T47D (cell line): ENCODE data around the gene ZNF521.

Experiments
- DNase-seq, 2 experiments: peaks; one replicate each; pipeline versions ENCODE4 v3.0.0 to v3.0.0-alpha.2; 2011 to 2012; ENCODE audit warnings: low read depth in 1 of 2, low spot score in 1 of 2
- JUND ChIP-seq: IDR thresholded peaks from 2 replicates; pipeline ENCODE4 v1.6.1; 2012; ENCODE audit warnings: low read depth
- in situ Hi-C: cut with HindIII; loops from 2 replicates; pipeline ENCODE4 v1.10.0; 2016; ENCODE audit warnings: low sequenced_read_pairs, low pct_unique_long_range_greater_than_20kb

Gene ZNF521

DNA sequence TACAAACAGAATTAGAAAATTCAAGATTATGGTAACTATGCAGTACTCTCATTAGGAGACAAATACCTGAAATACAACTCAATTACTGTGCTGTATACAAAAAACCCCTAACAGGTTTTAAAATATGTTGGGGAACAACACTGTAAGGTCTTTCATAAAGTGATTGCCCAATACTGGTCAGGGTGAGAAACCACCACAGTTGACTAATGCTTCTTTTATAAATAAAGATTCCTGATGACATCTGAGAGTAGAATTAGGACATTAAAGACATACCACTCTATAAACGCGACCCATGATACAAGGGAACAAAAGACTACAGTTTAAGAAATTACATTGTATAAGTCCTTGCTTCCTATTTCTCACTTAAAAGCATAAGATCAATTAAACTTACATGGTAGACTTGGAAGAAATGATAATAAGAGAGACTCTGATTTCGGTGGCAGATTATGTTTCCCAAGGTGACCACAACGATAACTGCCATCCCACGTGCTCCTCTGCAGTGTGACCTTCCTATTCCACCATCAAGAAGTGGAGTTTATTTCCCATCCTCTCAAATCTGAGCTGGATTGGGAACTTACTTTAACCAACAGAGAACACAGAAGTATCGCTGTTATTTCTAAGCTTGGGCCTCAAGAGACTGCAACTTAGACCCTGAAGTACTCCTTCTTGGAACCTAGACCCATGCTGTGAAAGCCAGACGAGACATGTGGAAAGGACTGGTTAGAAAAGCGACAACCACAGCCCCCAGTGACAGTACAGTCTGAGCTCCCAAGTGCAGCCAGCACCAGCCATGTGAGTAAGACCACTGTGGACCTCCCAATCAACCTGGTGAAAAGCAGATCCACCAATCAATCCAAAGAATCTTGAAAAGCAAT lies 52.3 kb downstream of the ZNF521 start:
- in situ Hi-C loops: no loop called here
- no peak for DNase-seq
- TF ChIP-seq JUND: no peak

DNA sequence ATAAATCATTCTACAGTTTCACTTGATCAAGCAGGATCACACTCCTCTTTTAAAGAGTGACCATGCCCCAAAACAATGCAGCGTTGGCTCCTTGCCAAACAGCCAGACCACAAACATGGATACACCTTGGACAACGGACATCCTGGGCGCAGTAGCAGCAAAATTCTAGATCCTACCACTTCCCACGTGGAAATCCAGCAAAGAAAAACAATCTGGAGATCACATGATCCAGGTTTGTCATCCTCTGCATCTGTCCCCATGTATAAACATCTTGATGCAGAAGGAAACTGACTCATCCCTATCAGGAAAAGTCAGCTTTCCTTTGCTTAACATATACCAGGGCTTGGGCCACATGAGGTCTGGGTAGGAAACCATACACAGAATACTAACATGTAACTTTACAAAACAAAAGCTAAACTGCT lies 53.1 kb downstream of the ZNF521 start:
- in situ Hi-C loops: no loop called here
- TF ChIP-seq JUND: no peak
- DNase-seq: peak in 1 of 2 experiments; percentile 1

DNA sequence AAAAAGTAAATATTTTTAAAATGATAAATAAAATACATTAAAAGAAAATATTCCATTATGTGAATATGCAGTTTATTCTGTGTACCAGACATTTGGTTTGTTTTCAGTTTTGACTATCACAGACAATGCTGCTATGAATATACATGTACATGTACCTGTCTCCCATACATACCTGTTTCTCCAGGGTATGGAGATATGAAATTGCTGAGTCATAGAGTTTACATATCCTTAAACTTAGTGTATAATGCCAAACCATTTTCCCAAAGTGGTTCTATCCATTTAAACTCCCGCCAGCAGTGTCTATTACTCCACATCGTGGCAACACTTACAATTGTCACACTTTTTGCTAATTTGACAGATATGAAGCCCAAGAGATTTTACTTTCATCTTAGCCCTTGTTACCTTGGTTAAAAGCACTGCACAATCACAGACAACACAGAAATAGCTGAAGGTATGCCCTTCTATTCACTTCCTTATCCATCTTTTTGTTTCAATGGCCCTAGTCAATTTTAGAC lies 56.3 kb downstream of the ZNF521 start:
- DNase-seq: no peak
- in situ Hi-C loops: no loop called here
- TF ChIP-seq JUND: no peak

DNA sequence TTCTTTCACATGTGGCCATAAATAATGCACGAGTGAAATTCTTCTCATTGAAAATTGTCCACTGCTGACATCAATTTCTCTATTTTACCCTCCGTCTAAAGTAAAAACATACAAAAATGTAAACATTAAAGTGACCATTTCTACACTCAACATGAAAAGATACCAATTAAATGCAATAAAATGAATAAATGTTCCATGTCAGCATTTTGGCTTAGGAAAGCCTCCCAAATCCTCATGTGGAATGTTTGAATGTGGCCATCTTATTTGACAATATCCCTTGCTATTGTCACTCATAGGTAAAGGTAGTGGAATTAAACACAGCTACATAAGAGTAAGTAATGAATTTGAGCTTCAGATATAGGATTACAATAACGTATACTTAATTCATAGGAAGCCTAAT lies 60.8 kb downstream of the ZNF521 start:
- DNase-seq: no peak
- no peak for TF ChIP-seq JUND
- in situ Hi-C loops: no loop called here

DNA sequence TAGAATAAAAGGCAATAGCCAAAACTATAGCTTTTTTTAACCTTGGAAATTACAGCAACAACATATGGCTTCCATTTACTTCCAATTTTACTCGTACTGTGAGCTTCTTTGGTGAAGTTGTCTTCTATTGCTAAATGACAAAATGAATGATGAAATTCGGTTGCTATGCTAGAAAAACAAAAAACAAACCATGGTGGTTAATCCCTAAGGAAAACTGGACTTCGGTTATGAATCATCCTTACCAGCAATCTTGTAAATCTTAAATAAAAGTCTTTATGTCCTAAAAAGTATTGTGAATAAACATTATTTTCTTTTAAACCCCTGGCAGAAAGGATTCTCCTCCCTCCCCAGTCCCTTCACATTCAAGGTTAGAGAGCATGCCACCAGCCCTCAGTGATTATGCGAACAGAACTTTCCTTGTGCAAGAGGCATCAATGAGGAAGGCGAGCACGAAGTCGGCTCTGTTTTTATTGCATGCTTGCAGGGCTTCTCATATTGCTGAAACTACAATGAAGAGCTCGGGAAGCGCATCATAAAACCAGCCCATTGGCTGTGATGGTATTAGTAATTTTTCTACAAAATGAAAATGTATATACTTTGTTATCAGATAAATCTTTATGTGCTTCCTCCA lies 62.9 kb downstream of the ZNF521 start:
- DNase-seq: no peak
- in situ Hi-C loops: no loop called here
- no peak for TF ChIP-seq JUND

DNA sequence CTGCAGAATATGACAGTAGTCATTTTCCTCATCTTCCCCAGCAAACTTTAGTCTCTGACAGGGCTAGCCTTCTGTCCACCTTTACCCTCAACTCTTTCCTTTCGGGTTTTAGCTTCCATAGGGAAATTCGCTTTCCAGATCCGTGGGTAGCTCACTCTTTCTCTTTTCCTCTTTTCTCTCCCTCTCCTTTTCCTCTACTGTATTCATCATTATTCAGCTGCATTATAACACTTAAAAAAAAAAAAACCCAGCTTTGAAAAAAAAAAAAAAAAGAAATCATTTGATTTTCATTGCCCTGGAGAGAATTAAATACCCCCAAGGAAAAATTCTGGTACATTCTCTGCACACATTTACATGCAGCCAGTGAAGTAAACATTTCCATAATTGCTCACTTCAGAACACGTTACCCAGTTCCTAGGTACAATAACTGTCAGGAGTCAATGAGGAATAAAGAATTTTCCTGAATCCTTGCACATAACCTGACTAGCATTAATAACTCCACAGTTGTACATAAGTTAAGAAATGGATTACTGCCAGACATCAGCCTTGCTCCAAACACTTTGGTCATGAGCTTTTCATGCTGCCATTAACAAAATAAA lies 63.5 kb downstream of the ZNF521 start:
- in situ Hi-C loops: no loop called here
- DNase-seq: no peak
- no peak for TF ChIP-seq JUND

DNA sequence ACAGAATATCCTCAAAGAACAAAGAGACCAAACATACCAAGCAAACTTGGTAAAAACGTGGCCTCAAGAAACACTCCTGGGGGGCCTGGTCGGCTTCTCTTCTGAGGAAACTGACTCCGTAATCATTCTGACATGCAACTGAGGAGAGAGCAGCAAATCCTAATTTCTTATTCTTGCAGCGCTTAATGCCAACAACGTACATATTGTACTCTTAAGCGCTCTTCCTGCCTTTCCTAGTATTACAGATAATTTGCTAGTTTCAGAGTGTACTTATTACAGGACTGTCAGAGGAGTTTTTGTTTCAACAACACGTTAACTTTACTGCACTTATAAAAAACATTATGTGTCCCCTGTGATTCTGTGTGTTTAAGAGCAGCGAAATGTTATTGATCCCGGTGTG lies 64.9 kb downstream of the ZNF521 start:
- no peak for DNase-seq
- in situ Hi-C loops: no loop called here
- TF ChIP-seq JUND: no peak

DNA sequence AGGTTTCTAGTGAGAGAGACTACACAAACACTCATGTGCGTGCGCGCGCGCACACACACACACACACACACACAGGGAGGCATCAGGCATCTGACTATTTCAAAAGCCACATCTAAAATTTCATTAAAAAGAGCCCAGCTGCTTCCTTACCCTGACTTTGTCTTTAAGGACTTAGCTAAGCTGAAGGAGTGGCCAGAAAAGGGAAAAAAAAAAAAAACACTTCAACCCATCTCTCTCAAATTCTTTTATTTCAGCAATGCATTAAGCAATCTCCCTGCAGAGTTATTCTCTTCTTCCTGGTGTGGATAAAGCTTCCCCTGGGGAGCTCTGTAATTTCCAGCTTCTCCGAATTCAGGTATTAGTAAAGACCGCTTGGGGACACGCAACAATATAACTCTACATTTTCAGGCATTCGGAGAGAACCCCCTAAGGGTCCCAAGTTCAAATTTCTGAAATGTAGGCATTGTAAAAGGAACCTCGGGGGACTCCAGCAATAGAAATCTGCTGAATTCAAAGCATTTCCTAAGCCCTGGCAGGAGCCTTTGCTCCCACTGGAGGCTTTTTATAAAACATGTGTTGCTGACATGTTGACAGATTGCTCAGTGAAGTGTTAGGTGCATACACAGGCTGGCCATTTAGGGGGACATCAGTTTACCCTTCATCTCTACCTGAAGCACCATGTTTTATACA lies 67.0 kb downstream of the ZNF521 start:
- in situ Hi-C loops: no loop called here
- TF ChIP-seq JUND: no peak
- DNase-seq: no peak

DNA sequence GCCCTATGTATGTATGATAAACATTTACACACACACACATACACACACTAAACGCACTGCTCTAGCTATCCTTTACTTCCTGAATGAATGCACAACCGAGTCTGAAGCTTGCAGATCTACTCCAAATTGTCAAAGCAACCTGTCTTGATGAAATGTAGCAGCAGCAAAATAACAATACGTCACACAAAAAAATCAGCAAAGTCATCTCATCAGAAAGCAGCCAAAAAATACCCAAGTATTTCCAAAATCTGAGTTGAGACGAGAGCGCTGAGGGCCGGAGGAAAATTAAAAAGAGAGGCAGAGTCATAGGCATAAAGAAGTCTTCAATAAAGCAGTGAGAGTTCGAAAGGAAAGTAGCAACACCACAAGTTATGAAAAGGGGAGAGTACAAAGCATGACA lies 67.7 kb downstream of the ZNF521 start:
- in situ Hi-C loops: no loop called here
- TF ChIP-seq JUND: no peak
- no peak for DNase-seq

DNA sequence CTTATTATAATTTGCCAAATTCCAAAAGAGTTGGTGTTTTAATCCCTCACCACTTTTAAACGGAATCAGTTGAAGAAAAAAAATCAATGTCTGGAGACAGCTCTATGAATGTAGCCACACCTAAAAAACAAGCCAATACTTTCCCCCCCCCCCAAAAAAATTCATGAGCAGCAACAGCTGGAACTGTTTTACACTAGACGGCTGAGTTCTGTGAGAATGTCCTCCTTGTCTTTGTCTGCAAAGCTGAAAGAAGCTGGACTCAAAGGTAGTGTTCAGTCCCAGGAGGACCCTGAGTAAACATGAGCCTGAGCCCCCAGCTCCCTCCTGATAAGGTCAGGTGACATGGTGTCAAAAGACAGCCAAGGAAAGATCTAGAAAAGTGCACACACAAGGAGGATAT lies 68.2 kb downstream of the ZNF521 start:
- TF ChIP-seq JUND: no peak
- in situ Hi-C loops: no loop called here
- DNase-seq: no peak

DNA sequence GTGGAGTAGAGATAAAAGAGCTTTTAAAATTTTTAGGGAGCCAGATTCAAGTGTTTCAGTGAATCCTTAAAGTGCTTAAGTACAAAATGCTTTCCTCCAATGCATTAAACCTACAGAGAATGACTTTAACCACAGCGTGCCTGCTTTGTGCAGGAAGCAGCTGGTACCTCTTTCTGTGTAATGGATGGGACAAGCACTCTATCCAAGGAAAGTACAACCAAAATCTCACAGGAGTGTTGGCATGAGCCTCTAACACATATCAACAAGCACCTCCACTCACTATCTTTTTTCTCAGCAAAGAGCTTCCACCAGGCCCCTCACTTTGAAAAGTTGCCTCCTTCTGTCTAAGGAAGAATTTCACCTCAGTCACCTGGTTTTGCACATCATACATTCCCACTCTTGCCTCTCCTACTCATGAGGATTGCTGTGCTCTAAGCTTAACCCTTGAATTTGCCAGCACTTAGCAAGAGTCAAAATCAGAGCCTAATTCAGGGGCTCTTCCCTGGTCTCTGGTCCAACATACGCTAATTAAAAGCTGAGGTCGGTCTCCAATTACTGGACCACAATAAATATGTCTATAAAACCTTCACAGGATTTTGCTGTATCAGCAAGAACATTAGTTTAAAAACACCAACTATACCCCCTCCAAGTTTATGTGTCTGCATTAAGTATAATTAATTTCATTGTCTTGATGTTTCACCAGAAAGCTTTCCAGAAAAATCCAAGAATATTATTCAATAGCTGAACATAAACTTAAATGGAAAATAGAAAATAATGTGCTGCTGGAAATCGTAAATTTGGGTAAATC lies 68.9 kb downstream of the ZNF521 start:
- TF ChIP-seq JUND: no peak
- no peak for DNase-seq
- in situ Hi-C loops: no loop called here

DNA sequence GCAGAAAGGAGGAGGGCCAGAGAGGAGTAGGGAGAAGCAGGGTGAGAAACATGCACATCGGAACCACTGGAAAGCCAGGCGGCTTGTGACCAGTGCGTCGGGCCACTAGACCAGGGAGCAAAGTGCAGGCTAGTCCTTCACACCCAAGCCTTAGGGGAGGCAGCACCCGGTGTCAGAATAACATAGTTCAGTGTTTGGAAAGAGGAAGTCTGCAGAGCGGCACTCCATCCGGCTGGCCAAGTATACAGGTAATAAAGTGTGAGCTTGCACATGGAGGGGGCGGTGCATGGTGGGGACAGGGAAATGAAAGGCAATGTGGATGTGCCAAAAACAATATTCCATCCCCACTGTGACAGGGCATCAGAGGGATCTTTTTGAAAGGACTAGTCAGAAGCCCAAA lies 69.7 kb downstream of the ZNF521 start:
- TF ChIP-seq JUND: no peak
- in situ Hi-C loops: no loop called here
- DNase-seq: no peak
